Measurements from ENCODE around the gene FBLN1.
"Not testable (repeated sequence)": the region's sequence is repeated elsewhere in the genome, so short reads cannot be mapped to it uniquely, and the experiment has no call there.

GRCh38 chr22:45623464-45624145 lies 120.9 kb downstream of the FBLN1 start:
- TF ChIP-seq CTCF (IDR thresholded peaks at IDR 0.05); EZH2 (IDR thresholded peaks at IDR 0.05; ENCODE audit: borderline replicate concordance, insufficient read depth, low read depth, low read length, poor library complexity, severe bottlenecking): not testable (repeated sequence)

Measured in B cell (primary cell).